Right lobe of liver (tissue), 6 donors: ENCODE results near the gene HDAC4. TPM values are rescaled to one million over a fixed set of nuclear protein-coding genes. Genes with fewer than 3 reads are reported as not detected.

Experiments
- ATAC-seq, 4 donors: fragments of 200-7000 bp; cut with Tn5 transposase; one replicate each; pipeline ENCODE4 v1.9.1; 2020; ENCODE audit warnings: mild to moderate bottlenecking in 4 of 4, moderate library complexity in 4 of 4
- DNase-seq, 3 donors: peaks; one replicate each; pipeline ENCODE4 v3.0.0-alpha.2; 2020
- H3K27ac ChIP-seq, 3 donors: fragments of 200-600 bp; one replicate each; pipeline ENCODE4 v1.8.0; 2022
- H3K27me3 ChIP-seq, 2 donors: fragments of 200-600 bp; one replicate each; pipeline ENCODE4 v1.8.0; 2022
- H3K36me3 ChIP-seq, 4 donors: fragments of 200-600 bp; sonication (generic) in 1 of 4; one replicate each; pipeline versions ENCODE4 v1.5.1 to v1.8.0; 2017 to 2022; ENCODE audit warnings: control low read depth in 1 of 4
- H3K4me1 ChIP-seq, 4 donors: fragments of 200-600 bp; sonication (generic) in 1 of 4; one replicate each; pipeline versions ENCODE4 v1.5.1 to v1.8.0; 2017 to 2022; ENCODE audit warnings: control low read depth in 1 of 4
- H3K4me3 ChIP-seq, 3 donors: fragments of 200-600 bp; one replicate each; pipeline ENCODE4 v1.8.0; 2022
- H3K9me3 ChIP-seq, 4 donors: fragments of 200-600 bp; sonication (generic) in 1 of 4; one replicate each; pipeline versions ENCODE4 v1.5.1 to v1.8.0; 2017 to 2022; ENCODE audit warnings: control low read depth in 1 of 4
- POLR2A ChIP-seq: fragments of 450-650 bp; IDR thresholded peaks from one replicate; pipeline ENCODE4 v1.6.1; 2017; ENCODE audit warnings: antibody characterized with exemption, mild to moderate bottlenecking
- WGBS: methylation state at CpG from one replicate; pipeline ENCODE4 v1.1.6; 2018; ENCODE audit warnings: low coverage, low lambda C conversion rate; ENCODE audit not compliant: insufficient coverage; ENCODE audit errors: missing lambda C conversion rate; 5-methylcytosine and 5-hydroxymethylcytosine counted together
- intact Hi-C, 2 donors: fragments of 100-400 bp; cut with DNase I; formaldehyde crosslinking; loops; one replicate each; pipeline versions ENCODE4 v1.11.2 to v1.14.1; 2022
- total RNA-seq, 6 experiments: library from RNA; depleted of rRNA in 2 of 6; stranded (reverse); fragments of >200 nt in 2 of 6; fragmentation: NEBNext Ultra II Directional in 3 of 6; extraction: Animal tissue kit (Norgen Biotek cat#: 25700) in 3 of 6; gene quantifications; one replicate each; pipeline versions ENCODE4 v1.1.0 to v1.2.4, GENCODE V29; 2016 to 2023
- TF ChIP-seq, protein P1 (sequence below), 4 donors: fragments of 200-600 bp in 3 of 4; fragments of 450-650 bp in 1 of 4; IDR thresholded peaks; one replicate each; pipeline versions ENCODE4 v1.5.1 to v1.8.0; 2016 to 2022; ENCODE audit warnings: antibody characterized with exemption in 4 of 4, mild to moderate bottlenecking in 2 of 4
- donor health status: DM: no; HTN: yes; CAD: no.
- donor health status: DM: no; HTN: no; CAD: no.
- donor health status: DM: no; HTN: no; CAD: no.
- donor health status: DM: no; HTN: yes; CAD: no.
- donor health status: DM: no; HTN: yes; CAD: no.

Gene HDAC4
- total RNA-seq, 6 experiments from 2014 or later = 8.9 to 22.4 (median 14.7) TPM

DNA sequence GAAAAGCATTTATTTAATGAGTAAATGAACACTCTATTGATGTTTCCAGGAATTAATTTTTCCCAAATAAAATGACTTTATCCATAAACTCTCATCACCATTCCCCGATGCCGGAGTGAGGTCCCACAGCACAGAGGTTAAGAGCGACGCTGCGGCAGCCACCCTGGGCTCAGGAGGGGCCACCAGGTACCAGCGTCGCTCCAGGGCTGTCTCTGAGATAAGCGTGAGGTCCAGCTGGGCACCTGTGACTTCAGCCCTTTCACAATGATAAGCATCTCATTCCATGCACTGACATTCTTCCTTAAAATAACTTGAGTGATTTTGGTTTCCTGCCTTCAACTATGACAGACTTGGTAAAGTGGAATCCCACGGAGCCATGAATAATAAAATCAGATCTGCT is 370.9 kb downstream of the HDAC4 start:
- Histone ChIP-seq H3K27me3 (no peaks in the 10 kb centered on the region), H3K4me3 (no peak overlapping the region), H3K9me3 (no peaks in the 10 kb centered on the region), H3K36me3 (no peaks in the 10 kb centered on the region), H3K4me1 (no peaks in the 10 kb centered on the region), H3K27ac (no peak overlapping the region)
- ATAC-seq (no peak), DNase-seq (no peak)
- intact Hi-C loops = no loop called here
- WGBS = 58% methylated on average over 8 of the region's 9 CpGs
- no peak for TF ChIP-seq POLR2A
- TF ChIP-seq, protein P1, sequence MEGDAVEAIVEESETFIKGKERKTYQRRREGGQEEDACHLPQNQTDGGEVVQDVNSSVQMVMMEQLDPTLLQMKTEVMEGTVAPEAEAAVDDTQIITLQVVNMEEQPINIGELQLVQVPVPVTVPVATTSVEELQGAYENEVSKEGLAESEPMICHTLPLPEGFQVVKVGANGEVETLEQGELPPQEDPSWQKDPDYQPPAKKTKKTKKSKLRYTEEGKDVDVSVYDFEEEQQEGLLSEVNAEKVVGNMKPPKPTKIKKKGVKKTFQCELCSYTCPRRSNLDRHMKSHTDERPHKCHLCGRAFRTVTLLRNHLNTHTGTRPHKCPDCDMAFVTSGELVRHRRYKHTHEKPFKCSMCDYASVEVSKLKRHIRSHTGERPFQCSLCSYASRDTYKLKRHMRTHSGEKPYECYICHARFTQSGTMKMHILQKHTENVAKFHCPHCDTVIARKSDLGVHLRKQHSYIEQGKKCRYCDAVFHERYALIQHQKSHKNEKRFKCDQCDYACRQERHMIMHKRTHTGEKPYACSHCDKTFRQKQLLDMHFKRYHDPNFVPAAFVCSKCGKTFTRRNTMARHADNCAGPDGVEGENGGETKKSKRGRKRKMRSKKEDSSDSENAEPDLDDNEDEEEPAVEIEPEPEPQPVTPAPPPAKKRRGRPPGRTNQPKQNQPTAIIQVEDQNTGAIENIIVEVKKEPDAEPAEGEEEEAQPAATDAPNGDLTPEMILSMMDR (IDR thresholded peaks at IDR 0.05) = no peak

DNA sequence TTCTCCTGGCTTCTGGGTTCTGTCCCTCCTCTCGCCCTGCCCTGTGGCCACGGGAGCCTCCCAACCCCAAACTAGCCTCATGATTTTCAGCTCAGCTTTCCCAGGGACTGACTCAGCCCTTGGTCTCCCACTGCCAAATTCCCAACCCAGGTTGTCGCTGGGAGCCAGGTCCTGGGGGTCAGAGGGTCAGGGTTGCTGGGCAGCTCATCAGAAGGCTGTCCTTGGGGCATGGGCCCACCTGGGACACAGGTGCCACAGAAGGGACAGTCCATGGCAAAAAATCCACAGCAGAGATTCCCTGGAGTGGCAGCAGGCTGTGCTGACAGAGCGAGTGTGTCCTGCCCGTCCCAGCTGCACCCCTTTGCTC is 372.6 kb downstream of the HDAC4 start:
- Histone ChIP-seq H3K4me3 (no peak overlapping the region), H3K4me1 (no peaks in the 10 kb centered on the region), H3K27ac (no peak overlapping the region), H3K27me3 (no peaks in the 10 kb centered on the region), H3K36me3 (no peaks in the 10 kb centered on the region), H3K9me3 (no peaks in the 10 kb centered on the region)
- ATAC-seq (no peak), DNase-seq (no peak)
- no peak for TF ChIP-seq POLR2A
- TF ChIP-seq, protein P1 (IDR thresholded peaks at IDR 0.05) = no peak
- intact Hi-C loops = no loop called here
- 95% methylated on average over 4 of the region's 5 CpGs for WGBS

DNA sequence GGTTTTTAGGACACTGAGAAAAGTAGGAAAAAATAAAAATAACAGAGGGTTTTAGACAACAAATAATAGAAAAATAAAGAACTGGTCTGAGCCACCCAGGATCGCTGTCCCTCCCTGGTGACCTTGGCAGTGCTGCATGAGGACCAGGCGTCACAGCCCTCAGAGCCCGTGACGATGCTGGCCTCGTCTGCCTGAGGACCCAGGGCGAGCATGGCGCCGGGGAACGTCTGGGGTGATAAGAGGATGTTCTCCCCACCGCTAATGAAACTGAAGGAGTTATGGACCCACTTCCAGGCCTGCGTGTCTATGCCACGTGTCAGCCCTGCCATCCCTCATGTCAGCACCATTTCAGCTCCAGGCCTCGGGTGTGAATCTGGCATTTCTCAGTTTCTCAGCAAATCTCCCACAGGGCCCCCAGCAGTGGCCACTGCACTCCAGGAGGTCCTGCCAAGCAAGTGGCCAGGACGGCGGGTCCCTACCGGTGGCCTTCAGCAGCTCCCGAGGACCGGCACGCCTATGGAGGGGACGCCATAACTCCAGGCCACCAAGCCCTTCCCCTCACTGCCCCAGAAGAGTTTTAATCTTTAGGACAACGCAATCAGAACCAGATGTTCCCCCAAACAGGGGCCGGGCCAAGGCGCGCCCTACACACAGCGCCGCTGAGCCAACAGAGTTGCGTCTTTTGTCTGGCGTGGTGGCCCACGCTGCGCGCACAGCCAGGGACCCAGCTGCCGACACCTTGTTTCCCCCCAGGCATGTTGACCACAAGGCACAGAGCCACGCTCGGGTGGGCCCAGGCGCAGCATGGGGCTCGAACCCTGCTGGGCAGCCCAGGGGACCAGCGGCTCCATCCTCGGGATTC is 373.2 kb downstream of the HDAC4 start:
- intact Hi-C loops = no loop called here
- 98% methylated on average over 10 of the region's 38 CpGs for WGBS
- no peaks in the 10 kb centered on the region for H3K4me1 ChIP-seq
- H3K36me3 ChIP-seq = no peaks in the 10 kb centered on the region
- peak in 1 of 4 donors; percentile 14 for ATAC-seq
- no peak overlapping the region for H3K4me3 ChIP-seq
- TF ChIP-seq, protein P1 (IDR thresholded peaks at IDR 0.05) = no peak
- no peak for TF ChIP-seq POLR2A
- no peak for DNase-seq
- no peaks in the 10 kb centered on the region for H3K9me3 ChIP-seq
- H3K27ac ChIP-seq = no peak overlapping the region
- H3K27me3 ChIP-seq = no peaks in the 10 kb centered on the region

DNA sequence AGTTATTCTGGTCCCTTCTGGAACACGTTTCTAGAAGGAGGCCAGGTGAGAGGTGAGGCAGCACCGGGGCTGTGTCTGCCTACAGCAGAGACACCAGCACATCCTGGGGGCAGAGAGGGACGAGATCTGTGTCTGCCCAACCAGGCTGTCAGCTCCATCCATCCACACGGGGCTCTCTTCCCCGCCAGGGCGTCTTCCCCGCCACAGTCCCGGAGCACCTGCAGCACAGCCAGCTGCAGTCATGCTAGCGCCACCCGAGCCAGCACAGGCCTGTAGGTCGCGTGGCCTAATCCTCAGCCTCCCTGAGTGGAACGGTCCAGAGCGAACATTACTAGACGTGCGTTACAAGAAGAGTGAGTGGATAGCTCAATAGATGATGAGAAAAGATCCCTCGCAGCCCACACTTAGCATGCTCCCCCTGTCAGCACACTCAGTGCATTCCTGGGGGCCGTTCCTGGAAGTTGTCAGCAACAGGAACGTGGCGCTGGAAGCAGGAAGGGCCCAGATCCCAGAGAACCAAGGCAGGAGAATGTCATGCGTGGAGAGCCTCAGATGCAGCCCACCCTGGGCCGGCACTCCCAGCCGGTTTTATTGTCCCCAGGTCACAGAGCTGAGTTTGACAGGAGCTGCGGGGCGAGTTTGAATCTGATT is 374.0 kb downstream of the HDAC4 start:
- H3K4me3 ChIP-seq = no peak overlapping the region
- DNase-seq (no peak), ATAC-seq (no peak)
- no peaks in the 10 kb centered on the region for H3K9me3 ChIP-seq
- TF ChIP-seq POLR2A = no peak
- TF ChIP-seq, protein P1 (IDR thresholded peaks at IDR 0.05) = no peak
- no peaks in the 10 kb centered on the region for H3K27me3 ChIP-seq
- no peaks in the 10 kb centered on the region for H3K36me3 ChIP-seq
- no peak overlapping the region for H3K27ac ChIP-seq
- intact Hi-C loops = no loop called here
- 57% methylated on average over 17 of the region's 25 CpGs for WGBS
- no peaks in the 10 kb centered on the region for H3K4me1 ChIP-seq
